ENCODE data around the gene MUS81. TPM values are rescaled to one million over a fixed set of nuclear protein-coding genes. Genes with fewer than 3 reads are reported as not detected.
"Not testable (repeated sequence)": the region's sequence is repeated elsewhere in the genome, so short reads cannot be mapped to it uniquely, and the experiment has no call there.

MUS81 gene, protein sequence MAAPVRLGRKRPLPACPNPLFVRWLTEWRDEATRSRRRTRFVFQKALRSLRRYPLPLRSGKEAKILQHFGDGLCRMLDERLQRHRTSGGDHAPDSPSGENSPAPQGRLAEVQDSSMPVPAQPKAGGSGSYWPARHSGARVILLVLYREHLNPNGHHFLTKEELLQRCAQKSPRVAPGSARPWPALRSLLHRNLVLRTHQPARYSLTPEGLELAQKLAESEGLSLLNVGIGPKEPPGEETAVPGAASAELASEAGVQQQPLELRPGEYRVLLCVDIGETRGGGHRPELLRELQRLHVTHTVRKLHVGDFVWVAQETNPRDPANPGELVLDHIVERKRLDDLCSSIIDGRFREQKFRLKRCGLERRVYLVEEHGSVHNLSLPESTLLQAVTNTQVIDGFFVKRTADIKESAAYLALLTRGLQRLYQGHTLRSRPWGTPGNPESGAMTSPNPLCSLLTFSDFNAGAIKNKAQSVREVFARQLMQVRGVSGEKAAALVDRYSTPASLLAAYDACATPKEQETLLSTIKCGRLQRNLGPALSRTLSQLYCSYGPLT
- polyA plus RNA-seq (2012; ENCODE audit: insufficient read depth, insufficient read length) = 133 TPM

DNA sequence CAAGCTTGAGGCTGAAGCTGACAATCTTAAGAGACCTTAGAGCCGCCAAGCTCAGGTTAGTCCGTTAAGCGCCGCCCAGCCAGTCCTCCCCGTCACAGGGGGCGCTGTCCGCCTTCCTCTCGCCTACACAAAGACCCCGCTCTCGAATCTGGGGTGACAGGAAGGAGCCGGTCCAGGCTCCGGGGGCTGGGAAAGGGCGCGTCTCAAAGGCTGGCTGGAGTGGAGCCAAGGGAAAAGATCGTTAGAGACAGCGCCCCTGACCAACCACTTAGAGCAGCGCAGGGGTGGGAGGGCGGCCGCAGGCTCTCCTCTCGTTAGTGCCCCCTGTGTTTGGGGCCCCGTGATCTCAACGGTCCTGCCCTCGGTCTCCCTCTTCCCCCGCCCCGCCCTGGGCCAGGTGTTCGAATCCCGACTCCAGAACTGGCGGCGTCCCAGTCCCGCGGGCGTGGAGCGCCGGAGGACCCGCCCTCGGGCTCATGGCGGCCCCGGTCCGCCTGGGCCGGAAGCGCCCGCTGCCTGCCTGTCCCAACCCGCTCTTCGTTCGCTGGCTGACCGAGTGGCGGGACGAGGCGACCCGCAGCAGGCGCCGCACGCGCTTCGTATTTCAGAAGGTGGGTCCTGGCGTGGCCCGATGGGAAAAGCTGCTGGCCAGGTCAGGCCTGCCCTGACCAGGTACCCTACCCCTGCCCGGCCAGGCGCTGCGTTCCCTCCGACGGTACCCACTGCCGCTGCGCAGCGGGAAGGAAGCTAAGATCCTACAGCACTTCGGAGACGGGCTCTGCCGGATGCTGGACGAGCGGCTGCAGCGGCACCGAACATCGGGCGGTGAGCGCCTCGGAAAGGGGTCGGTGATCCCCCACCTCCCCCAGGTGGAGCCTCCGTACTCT is at the start of gene MUS81:
Gene MUS81, plus strand, starts transcription at position 156 of the 887 bp plus-strand sequence. Its CDS starts 321 bp downstream, at position 477.
- peak; percentile 97 for DNase-seq (ENCODE audit: low read depth, low spot score)
- peak within 1 kb of the TSS; percentile 96 for H3K4me3 ChIP-seq (ENCODE audit: low read length)

DNA sequence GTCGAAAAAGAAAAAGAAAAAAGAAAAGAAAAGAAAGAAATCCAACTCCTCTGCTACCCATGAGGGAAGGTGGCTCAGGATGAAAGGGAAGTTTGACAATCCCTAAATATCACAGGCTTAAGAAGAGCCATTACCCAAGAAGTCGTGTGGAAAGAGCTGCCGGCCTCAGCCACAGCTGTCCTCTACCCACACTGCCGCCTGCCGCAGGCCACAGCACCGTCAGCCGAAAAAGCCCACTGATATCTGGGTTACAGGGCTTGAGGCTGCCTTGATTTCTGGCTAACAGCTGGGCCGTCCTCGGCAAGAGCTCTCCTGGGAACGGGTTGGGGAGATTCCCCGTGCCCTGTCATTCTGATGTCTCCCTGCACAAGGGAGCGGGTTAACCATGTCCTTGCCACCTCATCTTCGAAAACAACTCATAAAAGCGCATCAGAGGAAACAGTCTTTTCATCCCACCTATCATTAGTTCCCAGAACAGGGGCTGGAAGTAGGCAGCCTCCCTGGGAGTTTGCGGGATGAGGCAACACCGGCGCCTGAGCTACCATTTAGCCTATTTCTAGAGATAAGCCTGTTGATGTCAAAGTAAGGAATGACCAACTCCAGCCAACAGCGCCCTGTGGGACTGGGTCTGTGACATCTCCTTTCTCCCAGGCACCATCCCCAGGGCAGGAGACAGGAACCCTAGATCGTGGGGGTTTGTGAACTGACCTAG is 48.3 kb upstream of the MUS81 start:
- no peak for DNase-seq (ENCODE audit: low read depth, low spot score)
- no peak overlapping the region for H3K4me3 ChIP-seq (ENCODE audit: low read length)

DNA sequence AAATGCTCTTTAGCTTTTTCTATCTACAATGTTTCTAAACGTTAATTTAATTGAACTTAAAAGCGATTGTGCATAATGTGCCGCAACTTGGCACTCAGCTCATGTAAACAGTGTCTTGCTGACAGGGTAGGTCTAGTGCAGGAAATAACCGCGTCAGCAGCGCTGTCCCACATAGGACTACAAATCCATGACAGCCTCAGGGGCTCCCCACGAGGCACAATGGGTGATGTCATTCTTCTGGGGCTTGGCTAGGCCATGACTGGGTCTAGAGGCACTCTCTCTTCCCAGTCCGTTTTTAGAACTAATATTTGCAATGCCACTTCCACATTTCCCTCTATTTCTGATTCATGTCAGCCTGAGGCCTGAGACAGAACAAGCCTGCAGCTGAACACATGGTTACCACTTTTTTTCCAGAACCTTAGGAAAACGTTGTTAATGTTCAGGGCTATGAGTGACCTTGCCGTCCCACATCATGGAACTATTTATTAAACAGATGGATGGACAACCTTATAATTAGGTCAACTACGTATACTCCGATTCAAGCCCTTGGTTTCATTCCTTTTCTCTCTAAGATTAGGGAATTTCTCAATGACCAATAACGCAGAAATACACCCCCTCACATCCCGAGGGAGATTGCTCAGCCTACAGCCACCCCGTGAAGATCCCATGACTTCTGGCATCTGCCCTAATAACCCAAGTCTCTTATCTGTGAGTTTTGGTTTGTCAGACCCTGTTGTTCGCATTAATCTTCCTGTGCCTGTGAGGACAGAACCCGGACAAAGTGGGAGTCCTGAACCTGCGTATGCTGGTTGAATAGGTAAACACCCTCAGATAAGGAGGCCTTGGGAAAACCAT is 45.9 kb upstream of the MUS81 start:
- DNase-seq (ENCODE audit: low read depth, low spot score) = no peak
- no peak overlapping the region for H3K4me3 ChIP-seq (ENCODE audit: low read length)

DNA sequence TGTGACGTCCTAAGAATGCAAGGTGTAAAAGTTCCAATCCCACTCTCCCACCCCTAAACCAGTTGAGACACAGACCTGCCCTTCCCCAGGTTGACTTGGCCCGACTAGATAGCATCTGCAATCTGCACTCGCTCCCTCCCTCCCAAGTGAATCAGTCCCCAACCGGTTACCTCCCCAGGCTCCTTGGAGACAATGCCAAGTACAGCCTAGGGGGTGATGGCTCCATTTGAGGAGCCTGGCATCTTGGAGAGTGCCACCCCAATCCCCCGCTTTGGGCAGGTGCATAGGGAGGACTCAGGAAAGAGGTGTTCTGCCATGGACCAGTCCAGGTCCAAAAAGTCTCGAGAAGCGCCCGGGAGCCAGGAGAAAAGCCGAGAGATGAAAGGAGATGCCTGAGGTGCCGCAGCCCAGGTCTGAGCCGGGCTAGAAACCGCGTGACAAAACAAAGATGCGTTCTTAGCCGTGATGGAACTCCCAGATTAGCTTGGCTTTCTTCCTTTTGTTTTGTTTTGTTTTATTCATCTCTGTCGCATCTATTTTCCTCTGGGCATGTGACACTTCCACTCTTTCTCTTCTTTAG is 45.2 kb upstream of the MUS81 start:
- no peak for DNase-seq (ENCODE audit: low read depth, low spot score)
- H3K4me3 ChIP-seq (ENCODE audit: low read length) = no peak overlapping the region

DNA sequence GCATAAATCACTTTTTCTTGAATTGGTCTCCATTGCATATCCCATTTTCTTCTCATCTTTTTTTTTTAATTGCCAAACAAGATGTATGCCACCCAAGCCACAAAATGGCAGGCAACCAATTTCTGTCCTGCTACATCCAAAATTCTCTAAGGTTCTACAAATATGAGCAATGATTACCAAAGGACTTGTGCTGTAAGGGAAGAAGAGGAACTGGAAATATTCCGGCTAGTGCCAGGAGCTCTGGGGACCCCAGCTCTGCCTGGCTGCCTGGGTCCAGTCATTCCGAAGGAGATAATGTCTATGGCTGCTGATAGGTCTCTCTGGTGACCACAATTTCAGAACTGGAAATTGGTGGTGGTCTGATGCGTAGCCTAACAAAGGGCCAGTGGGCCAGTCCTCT is 43.5 kb upstream of the MUS81 start:
- no peak overlapping the region for H3K4me3 ChIP-seq (ENCODE audit: low read length)
- DNase-seq (ENCODE audit: low read depth, low spot score) = no peak

DNA sequence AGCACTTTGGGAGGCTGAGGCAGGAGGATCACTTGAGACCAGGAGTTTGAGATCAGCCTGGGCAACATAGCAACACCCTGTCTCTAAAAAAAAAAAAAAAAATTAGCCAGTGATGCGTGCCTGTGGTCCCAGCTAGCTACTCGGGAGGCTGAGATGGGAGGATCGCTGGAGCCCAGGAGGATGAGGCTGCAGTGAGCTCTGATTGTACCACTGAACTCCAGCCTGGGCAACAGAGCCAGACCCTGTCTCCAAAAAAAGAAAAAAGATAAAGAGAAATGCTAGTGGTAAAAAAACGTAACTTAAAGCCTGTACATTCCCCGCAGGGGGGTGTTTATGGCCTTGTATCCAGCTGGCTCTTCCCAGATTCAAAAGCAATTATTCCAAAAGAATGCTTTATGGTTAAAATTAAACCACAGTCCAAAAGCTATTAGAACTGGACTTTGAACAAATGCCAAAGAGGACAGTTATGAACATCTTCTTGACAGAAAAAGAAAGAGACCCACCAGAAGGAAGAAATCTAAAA is 42.9 kb upstream of the MUS81 start:
- no peak for DNase-seq (ENCODE audit: low read depth, low spot score)
- H3K4me3 ChIP-seq (ENCODE audit: low read length) = peak overlapping the region; percentile 62

DNA sequence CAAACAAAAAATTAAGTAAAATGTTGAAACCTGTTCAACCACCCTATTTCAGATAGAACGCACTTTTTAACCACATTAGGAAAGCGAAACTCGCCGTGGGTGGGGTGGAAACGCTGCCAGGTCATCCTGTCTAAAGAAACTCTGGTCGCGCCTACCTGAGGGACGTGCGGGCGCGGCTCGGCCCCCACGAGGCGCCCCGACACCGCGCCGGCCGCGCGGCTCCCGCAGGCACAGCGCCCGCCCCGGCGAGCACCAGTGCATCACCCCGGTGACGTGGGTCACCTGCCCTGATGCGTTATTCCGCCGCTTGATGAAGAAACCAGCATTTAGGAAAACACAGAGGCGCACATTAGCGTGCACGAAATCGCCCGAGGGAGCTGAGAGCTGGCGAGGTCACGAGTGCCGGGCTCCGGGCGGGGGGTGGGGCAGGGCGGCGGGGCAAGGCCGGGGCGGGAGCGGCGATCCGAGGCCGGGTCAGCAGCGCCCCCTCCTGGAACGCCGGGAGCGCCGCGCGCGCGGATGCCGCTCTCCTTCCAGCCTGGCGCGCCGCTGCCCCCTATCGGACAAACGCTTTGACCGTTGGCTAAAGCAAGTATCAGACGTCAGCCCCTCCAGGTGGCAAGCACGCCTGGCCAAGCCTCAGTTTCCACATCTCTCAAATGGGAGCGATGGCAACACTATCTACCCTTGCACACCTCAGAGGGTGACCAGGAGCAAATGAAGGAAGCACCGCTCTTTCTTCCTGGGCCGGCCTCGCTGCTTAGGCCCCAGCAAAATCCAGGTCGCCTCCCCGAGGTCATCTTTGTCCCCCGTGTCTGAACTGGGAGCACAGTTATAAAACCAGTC is 42.2 kb upstream of the MUS81 start:
- peak overlapping the region; percentile 62 for H3K4me3 ChIP-seq (ENCODE audit: low read length)
- DNase-seq (ENCODE audit: low read depth, low spot score) = peak; percentile 67

DNA sequence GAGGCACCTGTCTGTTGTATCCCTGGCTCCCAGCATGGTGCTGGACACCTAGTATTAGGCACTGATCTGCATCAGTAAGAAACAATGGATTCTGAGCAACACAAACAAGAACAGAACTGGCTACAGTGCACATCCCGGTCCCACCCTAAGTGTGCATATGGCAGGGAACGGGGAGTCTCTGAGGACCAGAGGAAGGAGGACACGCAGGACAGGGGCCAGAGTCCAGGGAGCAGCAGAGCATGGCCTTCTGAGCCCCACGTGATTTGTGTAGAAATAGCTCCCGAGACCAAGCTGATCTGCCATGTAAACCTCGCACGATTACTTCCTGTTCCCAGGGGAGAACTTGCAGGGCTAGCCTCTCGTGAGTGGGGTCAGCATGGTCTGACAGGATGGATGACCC is 39.1 kb upstream of the MUS81 start:
- no peak overlapping the region for H3K4me3 ChIP-seq (ENCODE audit: low read length)
- no peak for DNase-seq (ENCODE audit: low read depth, low spot score)

DNA sequence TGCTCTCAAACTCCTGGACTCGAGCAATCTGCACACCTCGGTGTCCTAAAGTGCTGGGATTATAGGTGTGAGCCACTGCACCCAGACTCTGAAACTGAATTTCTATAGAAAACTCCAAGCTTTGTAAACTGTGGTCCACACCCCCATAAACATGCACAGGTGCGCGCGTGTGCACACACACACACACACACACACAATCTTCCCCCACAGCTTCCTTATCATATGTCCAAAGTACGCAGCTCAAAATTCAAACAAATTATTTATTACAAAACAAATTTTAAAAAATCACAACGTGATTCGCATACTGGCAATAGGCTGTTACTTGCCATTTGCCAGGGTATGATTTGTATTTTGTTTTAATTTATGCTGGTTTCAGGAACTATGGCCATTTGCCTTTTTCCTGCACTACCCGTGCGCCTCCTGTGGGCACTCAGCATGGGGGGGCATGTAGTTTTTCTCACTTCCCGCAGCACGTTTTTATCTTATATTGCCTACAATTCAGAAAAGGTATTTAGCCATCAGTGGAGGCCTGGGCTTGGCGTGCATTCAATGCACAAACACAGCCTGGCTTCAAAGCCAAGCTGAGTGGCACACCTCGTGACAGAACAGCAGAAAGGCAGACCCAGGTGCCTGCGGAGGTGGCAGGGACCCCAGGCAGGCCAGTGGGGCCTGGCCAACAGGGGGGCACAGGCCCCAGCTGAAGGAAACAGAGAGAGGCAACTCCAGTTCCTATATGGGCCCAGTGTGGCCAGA is 37.3 kb upstream of the MUS81 start:
- no peak overlapping the region for H3K4me3 ChIP-seq (ENCODE audit: low read length)
- no peak for DNase-seq (ENCODE audit: low read depth, low spot score)

DNA sequence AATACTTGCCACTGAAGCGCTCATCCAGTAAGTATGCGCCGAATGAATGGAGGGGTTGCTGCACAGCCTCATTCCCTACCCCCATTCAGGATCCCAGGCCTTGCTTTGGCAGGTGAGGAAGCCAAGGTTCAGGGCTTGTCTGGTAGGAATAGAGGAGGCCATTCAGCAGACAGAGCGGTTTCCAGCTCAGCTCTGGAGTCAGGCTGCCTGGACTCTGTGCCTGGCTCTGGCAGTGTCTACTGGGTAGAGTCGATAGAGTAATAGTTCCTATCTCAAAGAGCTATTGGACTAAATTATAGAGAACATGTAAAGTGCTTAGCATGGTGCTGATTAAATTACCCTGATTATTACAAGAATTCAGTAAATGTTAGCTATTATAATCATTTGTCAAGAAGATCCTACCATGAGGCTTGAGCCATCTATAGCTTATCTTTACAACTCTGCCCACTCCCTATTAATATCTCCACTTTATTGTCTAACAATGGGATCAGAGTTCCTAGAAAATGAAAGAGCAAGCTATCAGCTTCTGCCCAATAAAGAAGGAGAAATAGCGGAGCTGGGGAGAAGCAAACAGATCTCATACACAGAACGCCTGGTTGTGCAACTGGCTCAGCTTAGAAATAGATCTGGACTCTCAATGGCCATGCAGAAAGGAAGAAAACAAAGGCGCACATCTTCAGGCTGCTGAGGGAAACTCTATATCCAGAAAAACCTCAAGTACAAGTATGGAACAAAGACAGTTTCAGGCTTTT is 33.1 kb upstream of the MUS81 start:
- H3K4me3 ChIP-seq (ENCODE audit: low read length) = no peak overlapping the region
- DNase-seq (ENCODE audit: low read depth, low spot score) = no peak

DNA sequence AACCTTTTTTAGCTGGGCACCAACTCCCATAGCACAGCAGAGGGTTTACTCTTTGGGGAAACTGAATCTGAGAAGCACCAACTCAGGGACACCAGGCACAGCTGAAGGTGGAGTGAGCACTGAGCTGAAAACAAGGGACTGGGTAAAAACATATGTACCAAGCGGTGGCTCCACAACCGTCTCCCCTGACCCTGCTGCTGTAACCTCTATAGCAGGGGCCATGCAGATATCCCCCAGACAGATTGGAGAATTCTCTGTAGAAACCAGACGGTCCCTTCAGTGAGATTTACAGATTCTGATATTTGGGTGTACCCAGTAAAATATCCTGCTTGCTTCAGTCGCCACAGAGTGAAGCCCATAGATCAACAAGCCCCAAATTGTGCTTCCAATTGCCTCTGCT is 30.8 kb upstream of the MUS81 start:
- H3K4me3 ChIP-seq (ENCODE audit: low read length) = no peak overlapping the region
- no peak for DNase-seq (ENCODE audit: low read depth, low spot score)

DNA sequence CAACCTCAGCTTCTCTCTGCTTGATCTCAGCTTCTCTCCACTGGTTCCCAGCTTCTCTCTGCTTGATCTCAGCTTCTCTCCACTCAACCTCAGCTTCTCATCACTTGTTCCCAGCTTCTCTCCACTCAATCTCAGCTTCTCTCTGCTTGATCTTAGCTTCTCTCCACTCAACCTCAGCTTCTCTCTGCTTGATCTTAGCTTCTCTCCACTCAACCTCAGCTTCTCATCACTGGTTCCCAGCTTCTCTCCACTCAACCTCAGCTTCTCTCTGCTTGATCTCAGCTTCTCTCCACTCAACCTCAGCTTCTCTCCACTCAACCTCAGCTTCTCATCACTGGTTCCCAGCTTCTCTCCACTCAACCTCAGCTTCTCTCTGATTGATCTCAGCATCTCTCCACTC is 28.0 kb upstream of the MUS81 start:
- not testable (repeated sequence) for H3K4me3 ChIP-seq (ENCODE audit: low read length); DNase-seq (ENCODE audit: low read depth, low spot score)

DNA sequence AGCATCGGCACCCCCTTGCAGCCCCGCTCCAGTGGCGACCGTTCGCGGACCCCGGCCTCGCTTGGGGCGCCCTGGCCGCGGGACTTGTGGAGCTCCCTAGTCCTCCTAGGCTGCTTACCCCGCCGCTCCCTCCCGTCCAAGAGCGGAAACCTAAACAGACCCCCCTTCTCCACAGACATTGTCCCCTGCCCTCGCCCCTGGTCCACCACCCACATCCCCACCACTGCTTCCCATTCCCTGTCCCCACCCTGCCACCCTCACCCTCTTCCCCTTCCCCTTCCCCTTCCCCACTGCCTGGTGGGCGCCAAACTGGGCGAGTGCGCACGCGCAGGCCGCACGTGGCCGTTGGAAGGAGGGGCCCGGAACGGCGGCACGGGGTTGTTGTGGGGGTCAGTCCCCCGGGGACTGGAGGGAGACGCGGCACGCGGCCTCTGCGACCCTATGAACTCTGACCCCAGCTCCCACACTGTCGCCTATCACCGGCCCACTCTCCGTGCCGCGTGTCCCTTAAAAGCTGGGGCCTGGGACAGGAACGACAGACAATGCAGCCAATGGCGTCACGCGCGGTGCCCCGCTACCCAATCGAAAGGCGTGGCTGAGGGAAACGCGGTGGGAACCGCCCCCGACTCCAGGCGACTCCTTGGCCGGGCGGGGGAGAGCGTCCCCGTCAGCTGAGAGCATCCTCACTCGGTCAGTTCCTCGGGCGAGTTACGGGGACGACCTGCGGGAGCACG is 26.8 kb upstream of the MUS81 start, which contains the start of gene SNX32:
Gene SNX32, plus strand, starts transcription at position 667 of the 734 bp plus-strand sequence. CDS start 103 bp downstream, outside the sequence.
- peak within 1 kb of the TSS; percentile 60 for H3K4me3 ChIP-seq (ENCODE audit: low read length)
- DNase-seq (ENCODE audit: low read depth, low spot score) = peak; percentile 82

DNA sequence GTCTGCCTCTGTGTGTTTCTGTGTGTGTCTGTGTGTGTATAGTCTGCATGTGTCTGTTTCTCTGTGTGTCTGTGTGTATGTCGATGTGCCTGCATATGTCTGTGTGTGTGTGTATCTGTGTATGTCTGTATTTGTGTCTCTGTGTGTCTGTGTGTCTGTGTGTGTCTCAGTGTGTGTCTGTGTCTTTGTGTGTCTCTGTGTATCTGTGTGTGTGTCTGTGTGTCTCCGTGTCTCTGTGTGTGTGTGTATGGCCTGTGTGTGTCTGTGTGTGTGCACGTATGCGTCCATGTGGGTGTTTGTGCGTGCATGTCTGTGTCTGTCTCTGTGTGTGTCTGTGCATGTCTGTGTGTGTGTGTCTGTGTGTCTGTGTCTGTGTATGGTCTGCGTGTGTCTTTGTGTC is 26.0 kb upstream of the MUS81 start:
- peak overlapping the region; percentile 60 for H3K4me3 ChIP-seq (ENCODE audit: low read length)
- DNase-seq (ENCODE audit: low read depth, low spot score) = no peak

DNA sequence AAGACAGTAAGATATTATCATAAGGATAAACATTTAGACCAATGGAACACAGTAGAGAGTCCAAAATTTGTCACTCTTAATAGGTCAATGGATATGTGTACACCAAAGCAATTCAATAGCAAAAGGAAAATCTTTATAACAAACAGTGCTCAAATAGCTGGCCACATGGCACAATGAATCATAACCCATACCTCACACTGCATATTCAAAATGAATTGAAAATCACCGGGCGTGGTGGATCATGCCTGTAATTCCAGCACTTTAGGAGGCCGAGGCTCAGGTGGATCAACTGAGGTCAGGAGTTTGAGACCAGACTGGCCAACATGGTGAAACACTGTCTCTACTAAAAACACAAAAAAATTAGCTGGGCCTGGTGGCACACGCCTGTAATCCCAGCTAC is 18.1 kb upstream of the MUS81 start:
- DNase-seq (ENCODE audit: low read depth, low spot score) = no peak
- H3K4me3 ChIP-seq (ENCODE audit: low read length) = no peak overlapping the region
